ENCODE measurements around the gene NEUROD6. TPM values are rescaled to one million over a fixed set of nuclear protein-coding genes. Genes with fewer than 3 reads are reported as not detected.

Gene NEUROD6
- total RNA-seq, 1 experiment from 2014 or later = not detected

DNA sequence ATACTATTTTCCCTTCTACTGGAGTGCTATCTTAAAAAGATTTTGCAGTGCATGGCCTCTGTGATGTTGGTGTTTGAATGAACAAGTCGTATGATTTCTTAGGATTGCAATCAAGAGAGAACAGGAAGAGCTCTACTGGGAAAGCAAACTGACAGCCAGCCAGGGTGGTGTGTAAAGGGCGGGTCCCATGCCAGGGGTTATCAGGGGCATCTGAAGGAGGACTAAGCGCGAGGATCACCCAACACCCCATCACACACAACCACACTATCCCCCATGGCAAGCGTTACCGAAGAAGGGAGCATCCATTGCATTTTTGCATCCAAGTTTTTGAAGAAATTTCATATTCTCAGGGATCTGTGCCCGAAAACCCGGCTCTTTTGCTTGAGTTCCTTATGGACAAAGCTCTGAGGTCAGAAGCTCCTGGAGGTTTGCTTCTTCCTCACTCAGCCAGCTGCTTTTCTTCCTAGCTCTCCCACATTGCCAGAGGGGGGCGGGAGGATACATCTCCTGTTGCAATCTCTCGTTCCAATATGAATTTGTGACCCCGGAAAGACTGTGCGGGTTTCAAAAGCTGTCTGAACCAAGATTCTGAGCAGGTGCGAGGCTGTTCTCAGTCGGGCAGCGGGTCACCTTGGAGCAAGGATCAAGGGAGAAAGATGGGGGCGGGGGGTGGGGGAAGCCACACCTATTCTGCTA lies 5.2 kb downstream of the NEUROD6 start:
- no peak for DNase-seq (ENCODE audit: low read depth, low spot score)
- ATAC-seq = no peak
- intact Hi-C loops (cut with micrococcal nuclease; ENCODE audit: unreplicated experiment) = loop anchor here (10.0 kb wide), 1 partner anchor 201 kb away; no protein-coding TSS in a partner anchor
- ChIA-PET POLR2A (no interaction called here), CTCF (no interaction called here)
- no peaks in the 10 kb centered on the region for H3K9me3 ChIP-seq (ENCODE audit: control insufficient read depth, insufficient read depth, low read depth, low read length)
- no peak overlapping the region for H3K27ac ChIP-seq (ENCODE audit: low read length)
- no peaks in the 10 kb centered on the region for H3K4me1 ChIP-seq (ENCODE audit: control insufficient read depth, insufficient read depth, low read length)
- H3K36me3 ChIP-seq (ENCODE audit: control insufficient read depth, insufficient read depth, low read length) = no peaks in the 10 kb centered on the region; the same call in 1 of the 2 replicates
- in situ Hi-C loops (cut with HindIII; ENCODE audit: low pct_unique_long_range_greater_than_20kb, low sequenced_read_pairs) = no loop called here
- BruUV-seq (replicated peaks) = no TSS peak
- H3K27me3 ChIP-seq (ENCODE audit: control insufficient read depth, insufficient read depth, low read length) = peaks cover 19% of the 10 kb centered on the region
- H3K4me3 ChIP-seq (ENCODE audit: low read depth in 2 of 2, low read length in 2 of 2) = no peak overlapping the region
- TF ChIP-seq, protein P1, sequence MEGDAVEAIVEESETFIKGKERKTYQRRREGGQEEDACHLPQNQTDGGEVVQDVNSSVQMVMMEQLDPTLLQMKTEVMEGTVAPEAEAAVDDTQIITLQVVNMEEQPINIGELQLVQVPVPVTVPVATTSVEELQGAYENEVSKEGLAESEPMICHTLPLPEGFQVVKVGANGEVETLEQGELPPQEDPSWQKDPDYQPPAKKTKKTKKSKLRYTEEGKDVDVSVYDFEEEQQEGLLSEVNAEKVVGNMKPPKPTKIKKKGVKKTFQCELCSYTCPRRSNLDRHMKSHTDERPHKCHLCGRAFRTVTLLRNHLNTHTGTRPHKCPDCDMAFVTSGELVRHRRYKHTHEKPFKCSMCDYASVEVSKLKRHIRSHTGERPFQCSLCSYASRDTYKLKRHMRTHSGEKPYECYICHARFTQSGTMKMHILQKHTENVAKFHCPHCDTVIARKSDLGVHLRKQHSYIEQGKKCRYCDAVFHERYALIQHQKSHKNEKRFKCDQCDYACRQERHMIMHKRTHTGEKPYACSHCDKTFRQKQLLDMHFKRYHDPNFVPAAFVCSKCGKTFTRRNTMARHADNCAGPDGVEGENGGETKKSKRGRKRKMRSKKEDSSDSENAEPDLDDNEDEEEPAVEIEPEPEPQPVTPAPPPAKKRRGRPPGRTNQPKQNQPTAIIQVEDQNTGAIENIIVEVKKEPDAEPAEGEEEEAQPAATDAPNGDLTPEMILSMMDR (IDR thresholded peaks at IDR 0.05) = no peak
- TF ChIP-seq, protein P2, sequence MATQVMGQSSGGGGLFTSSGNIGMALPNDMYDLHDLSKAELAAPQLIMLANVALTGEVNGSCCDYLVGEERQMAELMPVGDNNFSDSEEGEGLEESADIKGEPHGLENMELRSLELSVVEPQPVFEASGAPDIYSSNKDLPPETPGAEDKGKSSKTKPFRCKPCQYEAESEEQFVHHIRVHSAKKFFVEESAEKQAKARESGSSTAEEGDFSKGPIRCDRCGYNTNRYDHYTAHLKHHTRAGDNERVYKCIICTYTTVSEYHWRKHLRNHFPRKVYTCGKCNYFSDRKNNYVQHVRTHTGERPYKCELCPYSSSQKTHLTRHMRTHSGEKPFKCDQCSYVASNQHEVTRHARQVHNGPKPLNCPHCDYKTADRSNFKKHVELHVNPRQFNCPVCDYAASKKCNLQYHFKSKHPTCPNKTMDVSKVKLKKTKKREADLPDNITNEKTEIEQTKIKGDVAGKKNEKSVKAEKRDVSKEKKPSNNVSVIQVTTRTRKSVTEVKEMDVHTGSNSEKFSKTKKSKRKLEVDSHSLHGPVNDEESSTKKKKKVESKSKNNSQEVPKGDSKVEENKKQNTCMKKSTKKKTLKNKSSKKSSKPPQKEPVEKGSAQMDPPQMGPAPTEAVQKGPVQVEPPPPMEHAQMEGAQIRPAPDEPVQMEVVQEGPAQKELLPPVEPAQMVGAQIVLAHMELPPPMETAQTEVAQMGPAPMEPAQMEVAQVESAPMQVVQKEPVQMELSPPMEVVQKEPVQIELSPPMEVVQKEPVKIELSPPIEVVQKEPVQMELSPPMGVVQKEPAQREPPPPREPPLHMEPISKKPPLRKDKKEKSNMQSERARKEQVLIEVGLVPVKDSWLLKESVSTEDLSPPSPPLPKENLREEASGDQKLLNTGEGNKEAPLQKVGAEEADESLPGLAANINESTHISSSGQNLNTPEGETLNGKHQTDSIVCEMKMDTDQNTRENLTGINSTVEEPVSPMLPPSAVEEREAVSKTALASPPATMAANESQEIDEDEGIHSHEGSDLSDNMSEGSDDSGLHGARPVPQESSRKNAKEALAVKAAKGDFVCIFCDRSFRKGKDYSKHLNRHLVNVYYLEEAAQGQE (IDR thresholded peaks at IDR 0.05; ENCODE audit: insufficient read depth in 1 of 2, low read depth in 2 of 2, low read length in 1 of 2) = no peak

DNA sequence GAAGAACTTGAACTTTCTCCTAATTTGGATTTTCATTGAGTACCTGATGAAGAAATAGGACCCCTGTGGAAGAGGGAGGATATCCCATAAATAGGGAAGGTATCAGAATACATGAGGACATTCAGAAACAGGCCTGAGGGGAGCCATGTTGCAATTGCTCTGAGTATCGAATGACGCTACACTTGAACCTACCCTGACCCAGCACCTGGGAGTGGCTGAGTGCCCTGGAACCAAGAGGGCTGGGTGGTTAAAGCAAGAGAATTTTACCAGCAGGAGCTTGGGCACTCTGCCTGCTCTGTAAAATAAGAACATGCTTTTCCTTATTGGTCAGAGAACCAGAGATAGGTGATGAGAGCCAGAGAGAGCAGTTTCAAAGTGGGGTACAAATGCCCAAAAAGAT lies 7.2 kb downstream of the NEUROD6 start:
- intact Hi-C loops (cut with micrococcal nuclease; ENCODE audit: unreplicated experiment) (loop anchor here (10.0 kb wide), 1 partner anchor 198 kb away; no protein-coding TSS in a partner anchor), in situ Hi-C loops (cut with HindIII; ENCODE audit: low pct_unique_long_range_greater_than_20kb, low sequenced_read_pairs) (no loop called here)
- no peaks in the 10 kb centered on the region for H3K4me1 ChIP-seq (ENCODE audit: control insufficient read depth, insufficient read depth, low read length)
- ChIA-PET CTCF (no interaction called here), POLR2A (no interaction called here)
- H3K4me3 ChIP-seq (ENCODE audit: low read depth in 2 of 2, low read length in 2 of 2) = no peak overlapping the region
- H3K27ac ChIP-seq (ENCODE audit: low read length) = no peak overlapping the region
- H3K27me3 ChIP-seq (ENCODE audit: control insufficient read depth, insufficient read depth, low read length) = peaks cover 12% of the 10 kb centered on the region
- H3K9me3 ChIP-seq (ENCODE audit: control insufficient read depth, insufficient read depth, low read depth, low read length) = no peaks in the 10 kb centered on the region
- DNase-seq (ENCODE audit: low read depth, low spot score) (no peak), ATAC-seq (no peak)
- BruUV-seq (replicated peaks) = no TSS peak
- no peaks in the 10 kb centered on the region; the same call in 1 of the 2 replicates for H3K36me3 ChIP-seq (ENCODE audit: control insufficient read depth, insufficient read depth, low read length)
- TF ChIP-seq SIN3A (IDR thresholded peaks at IDR 0.05; ENCODE audit: borderline replicate concordance, insufficient read depth, low read depth, low read length) (no peak), TCF7L2 (IDR thresholded peaks at IDR 0.05; ENCODE audit: low read depth, low read length) (no peak), POLR2AphosphoS5 (IDR thresholded peaks at IDR 0.05; ENCODE audit: low read depth, low read length) (no peak)
- TF ChIP-seq, protein P1 (IDR thresholded peaks at IDR 0.05) = no peak
- TF ChIP-seq, protein P2 (IDR thresholded peaks at IDR 0.05; ENCODE audit: insufficient read depth in 1 of 2, low read depth in 2 of 2, low read length in 1 of 2) = no peak

All from Panc1 (cell line).